Brain microvascular endothelial cell (primary cell): ENCODE data around the gene PTPN5.
A peak's percentile ranks its signal among the peaks of the same experiment; 100 is the strongest.

Source experiments
- DNase-seq: peaks from one replicate; pipeline ENCODE4 v3.0.0-alpha.2; 2020
- H3K27ac ChIP-seq: fragments of 250-450 bp; sonication (Bioruptor Pico); 2 replicates; pipeline ENCODE4 v1.5.1; 2020; ENCODE audit warnings: mild to moderate bottlenecking, moderate library complexity
- H3K27me3 ChIP-seq: fragments of 250-450 bp; sonication (Bioruptor Pico); replicated peaks from 2 replicates; pipeline ENCODE4 v1.5.1; 2020; ENCODE audit warnings: mild to moderate bottlenecking
- H3K36me3 ChIP-seq: fragments of 250-450 bp; sonication (Bioruptor Pico); replicated peaks from 2 replicates; pipeline ENCODE4 v1.5.1; 2020; ENCODE audit warnings: mild to moderate bottlenecking
- H3K4me3 ChIP-seq: 2 replicates; pipeline ENCODE4 v1.5.1; 2011; ENCODE audit warnings: low read depth, mild to moderate bottlenecking, control low read depth, low read length, moderate library complexity
- in situ Hi-C: cut with HindIII; loops from 2 replicates; pipeline ENCODE4 v1.10.0; 2017; ENCODE audit warnings: low sequenced_read_pairs, low pct_ligation_motif_present
- TF ChIP-seq, protein P1 (sequence below): IDR thresholded peaks from 2 replicates; pipeline ENCODE4 v1.5.1; 2011; ENCODE audit warnings: low read depth, mild to moderate bottlenecking, moderate library complexity, low read length, control low read depth, inconsistent platforms; ENCODE audit errors: missing control alignments

PTPN5 gene

DNA sequence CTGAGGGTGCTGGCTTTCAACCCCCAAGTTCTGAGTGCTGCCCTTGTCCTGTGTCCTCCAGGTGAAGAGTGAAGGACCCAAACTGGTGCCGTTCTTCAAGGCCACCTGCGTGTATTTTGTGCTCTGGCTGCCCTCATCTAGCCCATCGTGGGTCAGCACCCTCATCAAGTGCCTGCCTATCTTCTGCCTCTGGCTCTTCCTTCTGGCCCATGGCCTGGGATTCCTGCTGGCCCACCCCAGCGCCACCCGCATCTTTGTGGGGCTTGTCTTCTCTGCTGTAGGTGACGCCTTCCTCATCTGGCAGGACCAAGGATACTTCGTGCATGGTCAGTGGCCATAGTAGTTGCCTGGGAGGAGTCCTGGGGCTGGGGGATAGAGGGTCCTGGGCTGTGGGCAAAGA is 90.7 kb downstream of the PTPN5 start:
- no peak for DNase-seq
- Histone ChIP-seq H3K4me3 (no peak overlapping the region), H3K27ac (no peak overlapping the region), H3K36me3 (no peaks in the 10 kb centered on the region), H3K27me3 (no peaks in the 10 kb centered on the region)
- TF ChIP-seq, protein P1, sequence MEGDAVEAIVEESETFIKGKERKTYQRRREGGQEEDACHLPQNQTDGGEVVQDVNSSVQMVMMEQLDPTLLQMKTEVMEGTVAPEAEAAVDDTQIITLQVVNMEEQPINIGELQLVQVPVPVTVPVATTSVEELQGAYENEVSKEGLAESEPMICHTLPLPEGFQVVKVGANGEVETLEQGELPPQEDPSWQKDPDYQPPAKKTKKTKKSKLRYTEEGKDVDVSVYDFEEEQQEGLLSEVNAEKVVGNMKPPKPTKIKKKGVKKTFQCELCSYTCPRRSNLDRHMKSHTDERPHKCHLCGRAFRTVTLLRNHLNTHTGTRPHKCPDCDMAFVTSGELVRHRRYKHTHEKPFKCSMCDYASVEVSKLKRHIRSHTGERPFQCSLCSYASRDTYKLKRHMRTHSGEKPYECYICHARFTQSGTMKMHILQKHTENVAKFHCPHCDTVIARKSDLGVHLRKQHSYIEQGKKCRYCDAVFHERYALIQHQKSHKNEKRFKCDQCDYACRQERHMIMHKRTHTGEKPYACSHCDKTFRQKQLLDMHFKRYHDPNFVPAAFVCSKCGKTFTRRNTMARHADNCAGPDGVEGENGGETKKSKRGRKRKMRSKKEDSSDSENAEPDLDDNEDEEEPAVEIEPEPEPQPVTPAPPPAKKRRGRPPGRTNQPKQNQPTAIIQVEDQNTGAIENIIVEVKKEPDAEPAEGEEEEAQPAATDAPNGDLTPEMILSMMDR: no peak
- in situ Hi-C loops: no loop called here

DNA sequence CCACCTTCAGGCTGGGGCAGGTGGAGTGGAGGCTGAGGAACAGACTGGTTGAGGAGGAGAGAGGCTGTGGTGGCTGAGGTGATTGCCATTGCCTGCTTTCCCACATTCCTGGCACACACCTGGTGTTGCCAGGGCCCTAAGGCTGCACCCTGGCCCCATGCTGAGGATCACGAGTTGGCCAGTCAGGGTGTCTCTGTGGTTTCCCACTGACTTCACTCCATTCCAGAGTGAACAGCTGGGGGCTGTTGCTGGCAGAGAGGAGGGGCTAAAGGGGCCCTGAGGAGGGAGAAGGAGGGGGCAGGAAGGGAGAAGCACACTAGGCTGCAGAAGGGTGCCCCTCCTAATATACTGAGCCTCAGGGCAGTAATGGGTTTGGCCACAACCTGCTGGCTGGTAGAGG is 91.2 kb downstream of the PTPN5 start:
- in situ Hi-C loops: no loop called here
- Histone ChIP-seq H3K27me3 (no peaks in the 10 kb centered on the region), H3K27ac (no peak overlapping the region), H3K4me3 (no peak overlapping the region), H3K36me3 (no peaks in the 10 kb centered on the region)
- TF ChIP-seq, protein P1: no peak
- no peak for DNase-seq

- in situ Hi-C loops: no loop called here
- Histone ChIP-seq H3K27ac (no peak overlapping the region), H3K36me3 (no peaks in the 10 kb centered on the region), H3K4me3 (no peak overlapping the region), H3K27me3 (no peaks in the 10 kb centered on the region)
- no peak for DNase-seq
- TF ChIP-seq, protein P1: no peak
Measured at GRCh38 chr11:18699848-18700261, 91.7 kb downstream of the PTPN5 start.

DNA sequence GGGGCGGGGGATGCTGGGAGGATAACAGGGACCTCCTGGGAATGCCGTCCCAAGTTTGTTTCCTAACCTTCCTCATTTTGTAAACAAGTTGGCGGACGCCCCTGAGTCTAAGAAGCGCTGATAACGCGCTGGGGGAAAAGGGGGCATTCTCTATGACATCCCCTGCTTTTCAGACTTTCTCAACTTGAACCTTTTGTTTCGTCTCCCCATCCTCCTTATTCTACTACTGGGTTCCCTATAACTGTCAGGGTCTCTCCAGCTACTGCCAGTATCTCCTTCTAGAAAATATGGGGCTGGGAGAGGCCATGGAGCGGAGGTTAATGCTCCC is 92.4 kb downstream of the PTPN5 start:
- DNase-seq: no peak
- Histone ChIP-seq H3K27ac (no peak overlapping the region), H3K27me3 (no peaks in the 10 kb centered on the region), H3K36me3 (no peaks in the 10 kb centered on the region), H3K4me3 (peak overlapping the region; percentile 59)
- in situ Hi-C loops: no loop called here
- TF ChIP-seq, protein P1: no peak

GRCh38 chr11:18698341-18699268 is 93.0 kb downstream of the PTPN5 start, which contains the start of gene TMEM86A:
Gene TMEM86A, plus strand, starts transcription at chr11:18698779. Its CDS starts 108 bp downstream, at chr11:18698887.
- TF ChIP-seq, protein P1: no peak
- Histone ChIP-seq H3K4me3 (peak within 1 kb of the TSS; percentile 59), H3K27ac (peak within 1 kb of the TSS; percentile 25), H3K36me3 (no peaks in the 10 kb centered on the region), H3K27me3 (no peaks in the 10 kb centered on the region)
- in situ Hi-C loops: no loop called here
- peak; percentile 74 for DNase-seq
